Neural crest cell (in vitro differentiated cells): Measurements from ENCODE around the gene FRRS1. TPM values are rescaled to one million over a fixed set of nuclear protein-coding genes. Genes with fewer than 3 reads are reported as not detected.

ENCODE experiments used
- DNase-seq: peaks from one replicate; pipeline ENCODE4 v3.0.0; 2021; ENCODE audit warnings: low read depth, mixed read lengths, low spot score
- H3K27ac Mint-ChIP-seq: one replicate; pipeline ENCODE4 v1.8.0; 2021; ENCODE audit warnings: mild to moderate bottlenecking, mixed read lengths; ENCODE audit not compliant: unreplicated experiment
- H3K27me3 Mint-ChIP-seq: 2 replicates; pipeline ENCODE4 v1.8.0; 2021; ENCODE audit warnings: low read depth, mild to moderate bottlenecking, mixed read lengths
- H3K36me3 Mint-ChIP-seq: 2 replicates; pipeline ENCODE4 v1.8.0; 2021; ENCODE audit warnings: low read depth, mild to moderate bottlenecking, mixed read lengths
- H3K4me1 Mint-ChIP-seq: 2 replicates; pipeline ENCODE4 v1.8.0; 2021; ENCODE audit warnings: mixed read lengths
- H3K4me3 Mint-ChIP-seq: one replicate; pipeline ENCODE4 v1.8.0; 2021; ENCODE audit warnings: mild to moderate bottlenecking, mixed read lengths
- H3K9me3 Mint-ChIP-seq: 2 replicates; pipeline ENCODE4 v1.8.0; 2021; ENCODE audit warnings: mixed read lengths
- total RNA-seq: library from RNA; stranded (reverse); gene quantifications from 2 replicates; pipeline ENCODE4 v1.2.1, GENCODE V29; 2021
- TF ChIP-seq, protein P1 (sequence below): fragments of 200-600 bp; sonication (generic); conservative IDR thresholded peaks from 2 replicates; pipeline ENCODE4 v1.5.0; 2021; ENCODE audit warnings: antibody characterized with exemption, mild to moderate bottlenecking

Gene FRRS1
- total RNA-seq, 1 donor from 2014 or later: 8.2 TPM

DNA sequence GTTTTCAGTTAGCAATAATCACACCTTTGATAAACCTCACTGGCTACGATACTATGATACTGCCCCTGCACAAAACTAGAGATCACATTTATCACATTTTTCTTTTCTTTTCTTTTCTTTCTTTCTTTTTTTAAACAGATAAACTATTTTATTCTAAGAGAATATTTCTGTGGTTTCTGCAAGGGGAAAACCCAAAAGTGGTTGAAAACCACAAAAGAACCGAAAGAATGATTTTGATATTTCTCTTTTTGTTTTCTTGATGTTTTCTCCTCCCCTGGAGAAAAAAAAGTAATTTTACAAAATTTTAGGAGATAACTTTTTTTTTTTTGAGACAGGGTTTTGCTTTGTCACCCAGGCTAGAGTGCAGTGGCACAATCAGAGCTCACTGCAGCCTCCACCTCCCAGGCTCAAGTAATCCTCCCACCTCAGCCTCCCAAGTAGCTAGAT lies 18.4 kb upstream of the FRRS1 start:
- no peak for DNase-seq
- H3K9me3 Mint-ChIP-seq: peaks cover 7% of the 10 kb centered on the region
- no peak overlapping the region for H3K27ac Mint-ChIP-seq
- H3K36me3 Mint-ChIP-seq: peaks cover 2% of the 10 kb centered on the region
- no peaks in the 10 kb centered on the region for H3K4me1 Mint-ChIP-seq
- H3K4me3 Mint-ChIP-seq: no peak overlapping the region
- peaks cover 7% of the 10 kb centered on the region for H3K27me3 Mint-ChIP-seq
- TF ChIP-seq, protein P1, sequence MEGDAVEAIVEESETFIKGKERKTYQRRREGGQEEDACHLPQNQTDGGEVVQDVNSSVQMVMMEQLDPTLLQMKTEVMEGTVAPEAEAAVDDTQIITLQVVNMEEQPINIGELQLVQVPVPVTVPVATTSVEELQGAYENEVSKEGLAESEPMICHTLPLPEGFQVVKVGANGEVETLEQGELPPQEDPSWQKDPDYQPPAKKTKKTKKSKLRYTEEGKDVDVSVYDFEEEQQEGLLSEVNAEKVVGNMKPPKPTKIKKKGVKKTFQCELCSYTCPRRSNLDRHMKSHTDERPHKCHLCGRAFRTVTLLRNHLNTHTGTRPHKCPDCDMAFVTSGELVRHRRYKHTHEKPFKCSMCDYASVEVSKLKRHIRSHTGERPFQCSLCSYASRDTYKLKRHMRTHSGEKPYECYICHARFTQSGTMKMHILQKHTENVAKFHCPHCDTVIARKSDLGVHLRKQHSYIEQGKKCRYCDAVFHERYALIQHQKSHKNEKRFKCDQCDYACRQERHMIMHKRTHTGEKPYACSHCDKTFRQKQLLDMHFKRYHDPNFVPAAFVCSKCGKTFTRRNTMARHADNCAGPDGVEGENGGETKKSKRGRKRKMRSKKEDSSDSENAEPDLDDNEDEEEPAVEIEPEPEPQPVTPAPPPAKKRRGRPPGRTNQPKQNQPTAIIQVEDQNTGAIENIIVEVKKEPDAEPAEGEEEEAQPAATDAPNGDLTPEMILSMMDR: no peak

DNA sequence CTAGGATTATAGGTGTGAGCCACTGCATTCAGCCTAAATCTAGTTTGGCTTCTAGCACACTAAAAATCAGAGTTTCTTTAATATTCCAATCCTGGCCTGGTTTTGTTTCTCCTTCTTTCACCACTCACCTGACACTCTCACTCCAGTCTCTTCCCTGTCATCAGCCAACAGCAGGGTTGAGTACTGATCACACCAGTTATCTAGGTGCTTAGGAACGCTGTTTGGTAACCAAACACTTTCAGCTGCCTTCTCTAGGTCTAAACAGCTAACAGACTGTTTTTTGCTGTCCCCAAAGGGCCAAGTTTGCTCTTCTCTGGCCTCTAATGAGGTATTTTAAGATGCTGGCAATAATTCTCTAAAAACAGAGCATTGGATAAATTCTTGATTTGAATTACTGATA lies 17.7 kb upstream of the FRRS1 start:
- peaks cover 7% of the 10 kb centered on the region for H3K9me3 Mint-ChIP-seq
- no peak overlapping the region for H3K27ac Mint-ChIP-seq
- H3K4me1 Mint-ChIP-seq: no peaks in the 10 kb centered on the region
- peaks cover 2% of the 10 kb centered on the region for H3K36me3 Mint-ChIP-seq
- DNase-seq: no peak
- H3K27me3 Mint-ChIP-seq: peaks cover 8% of the 10 kb centered on the region
- TF ChIP-seq, protein P1: no peak
- H3K4me3 Mint-ChIP-seq: no peak overlapping the region

DNA sequence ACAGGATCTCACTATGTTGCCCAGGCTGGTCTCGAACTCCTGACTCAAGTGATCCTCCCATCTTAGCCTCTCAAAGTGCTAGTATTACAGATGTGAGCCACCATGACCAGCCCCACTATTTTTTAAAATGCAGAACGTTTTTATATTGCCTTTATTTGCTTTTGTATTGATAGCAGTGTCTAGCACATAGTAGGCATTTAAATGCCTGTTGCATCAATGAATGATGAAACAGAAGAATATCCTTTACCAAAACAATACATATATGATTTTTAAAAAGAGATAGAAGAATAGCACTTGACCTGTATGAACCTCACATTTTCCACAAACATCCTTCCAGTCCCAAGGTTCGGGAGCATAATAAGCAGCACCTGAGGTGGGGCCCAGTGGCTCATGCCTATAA lies 16.5 kb upstream of the FRRS1 start:
- Mint-ChIP-seq H3K9me3 (peaks cover 3% of the 10 kb centered on the region), H3K4me3 (no peak overlapping the region), H3K27ac (no peak overlapping the region), H3K4me1 (no peaks in the 10 kb centered on the region), H3K27me3 (peaks cover 6% of the 10 kb centered on the region), H3K36me3 (no peaks in the 10 kb centered on the region)
- TF ChIP-seq, protein P1: no peak
- DNase-seq: no peak

DNA sequence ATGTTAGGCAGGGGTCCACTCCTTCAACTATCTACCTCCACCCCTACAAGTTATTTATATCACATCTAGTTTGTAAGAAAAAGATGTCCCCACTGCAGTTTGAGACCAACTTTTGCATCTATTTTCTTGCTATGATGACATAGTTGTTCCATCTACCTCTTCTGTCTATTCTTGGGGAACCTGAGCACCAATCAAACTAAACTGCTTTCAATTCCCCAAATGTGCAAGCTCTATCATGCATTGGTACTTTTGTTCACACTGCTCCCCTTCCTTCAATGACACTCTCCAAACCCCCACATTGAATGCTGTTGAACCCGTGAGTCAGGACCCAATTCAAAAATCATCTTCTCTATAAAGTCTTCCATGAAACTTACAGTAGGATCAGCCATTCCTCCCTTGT lies 16.0 kb upstream of the FRRS1 start:
- no peak for DNase-seq
- Mint-ChIP-seq H3K4me1 (no peaks in the 10 kb centered on the region), H3K27ac (no peak overlapping the region), H3K4me3 (no peak overlapping the region), H3K9me3 (no peaks in the 10 kb centered on the region), H3K27me3 (peaks cover 6% of the 10 kb centered on the region), H3K36me3 (no peaks in the 10 kb centered on the region)
- TF ChIP-seq, protein P1: no peak

DNA sequence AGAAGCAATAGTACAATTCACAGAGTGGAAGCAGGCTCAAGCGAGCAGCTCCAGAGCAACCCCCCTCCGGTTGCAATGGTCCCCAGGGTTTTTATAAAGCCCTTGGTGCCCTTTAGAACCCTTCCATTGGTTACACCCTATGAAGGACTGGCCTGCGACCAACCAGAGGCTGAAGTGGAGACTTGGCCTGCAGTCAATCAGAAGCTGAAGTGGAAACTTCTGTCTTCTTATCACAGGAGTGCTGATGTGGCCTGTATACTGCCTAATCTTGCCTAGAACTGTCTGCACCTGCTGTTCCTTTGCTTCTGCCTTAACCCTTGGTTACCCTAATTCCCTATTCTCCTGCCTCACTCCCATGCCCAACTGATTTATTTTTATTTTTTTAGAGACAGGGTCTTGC lies 15.4 kb upstream of the FRRS1 start:
- H3K9me3 Mint-ChIP-seq: no peaks in the 10 kb centered on the region
- no peaks in the 10 kb centered on the region for H3K36me3 Mint-ChIP-seq
- no peak overlapping the region for H3K4me3 Mint-ChIP-seq
- no peaks in the 10 kb centered on the region for H3K4me1 Mint-ChIP-seq
- no peak overlapping the region for H3K27ac Mint-ChIP-seq
- peaks cover 6% of the 10 kb centered on the region for H3K27me3 Mint-ChIP-seq
- TF ChIP-seq, protein P1: no peak
- DNase-seq: no peak

DNA sequence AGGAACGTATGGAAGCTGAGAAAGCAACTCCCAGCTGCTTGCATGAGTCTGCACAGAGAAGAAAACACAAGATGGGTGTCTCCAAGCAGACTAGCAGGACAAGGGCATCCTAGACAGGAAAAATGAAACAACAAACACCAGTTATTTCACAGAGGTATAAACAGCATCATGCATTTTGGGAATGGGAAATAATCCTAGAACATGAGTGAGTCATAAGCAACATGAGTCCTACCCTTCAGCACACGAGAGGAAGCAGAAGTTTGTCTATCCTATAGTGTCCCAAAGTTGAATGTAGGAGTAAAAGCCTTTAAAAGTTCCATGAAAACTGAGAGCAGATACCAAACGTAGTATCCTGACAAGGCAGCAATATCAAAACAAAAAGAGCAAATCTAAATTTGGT lies 11.3 kb upstream of the FRRS1 start:
- Mint-ChIP-seq H3K4me3 (no peak overlapping the region), H3K27ac (no peak overlapping the region), H3K9me3 (no peaks in the 10 kb centered on the region), H3K4me1 (peaks cover 4% of the 10 kb centered on the region), H3K27me3 (peaks cover 6% of the 10 kb centered on the region), H3K36me3 (no peaks in the 10 kb centered on the region)
- TF ChIP-seq, protein P1: no peak
- no peak for DNase-seq
